Measurements from ENCODE around the gene CFAP20DC.
"Not testable (repeated sequence)": the region's sequence is repeated elsewhere in the genome, so short reads cannot be mapped to it uniquely, and the experiment has no call there.

CFAP20DC gene

GRCh38 chr3:58833491-58833890, 216.3 kb downstream of the CFAP20DC start:
- DNase-seq (ENCODE audit: extremely low spot score, insufficient read length, low read depth) (no peak), FAIRE-seq (peak; percentile 38)

- DNase-seq (ENCODE audit: extremely low spot score, insufficient read length, low read depth) (no peak), FAIRE-seq (no peak)
Observed at GRCh38 chr3:58829321-58830000, 220.4 kb downstream of the CFAP20DC start.

- FAIRE-seq (no peak), DNase-seq (ENCODE audit: extremely low spot score, insufficient read length, low read depth) (no peak)
Observed at GRCh38 chr3:58824777-58825176, 225.0 kb downstream of the CFAP20DC start.

GRCh38 chr3:58824285-58824684, 225.5 kb downstream of the CFAP20DC start:
- DNase-seq (ENCODE audit: extremely low spot score, insufficient read length, low read depth) (peak; percentile 2), FAIRE-seq (peak; percentile 55)

GRCh38 chr3:58806551-58807244, 243.1 kb downstream of the CFAP20DC start:
- FAIRE-seq; DNase-seq (ENCODE audit: extremely low spot score, insufficient read length, low read depth): not testable (repeated sequence)

- FAIRE-seq = no peak
- no peak for DNase-seq (ENCODE audit: extremely low spot score, insufficient read length, low read depth)
Observed at GRCh38 chr3:58804914-58805313, 244.9 kb downstream of the CFAP20DC start.

GRCh38 chr3:58801541-58801940, 248.3 kb downstream of the CFAP20DC start:
- FAIRE-seq (no peak), DNase-seq (ENCODE audit: extremely low spot score, insufficient read length, low read depth) (no peak)

- no peak for FAIRE-seq
- no peak for DNase-seq (ENCODE audit: extremely low spot score, insufficient read length, low read depth)
Observed at GRCh38 chr3:58800940-58801339, 248.9 kb downstream of the CFAP20DC start.

- FAIRE-seq (no peak), DNase-seq (ENCODE audit: extremely low spot score, insufficient read length, low read depth) (no peak)
Observed at GRCh38 chr3:58800032-58800431, 249.8 kb downstream of the CFAP20DC start.

GRCh38 chr3:58799271-58799670, 250.6 kb downstream of the CFAP20DC start:
- FAIRE-seq = no peak

GRCh38 chr3:58798312-58798711, 251.5 kb downstream of the CFAP20DC start:
- FAIRE-seq (peak; percentile 5), DNase-seq (ENCODE audit: extremely low spot score, insufficient read length, low read depth) (no peak)

More at GRCh38 chr3:58799271-58799670, 250.6 kb downstream of the CFAP20DC start:
- no peak for DNase-seq (ENCODE audit: extremely low spot score, insufficient read length, low read depth)

- FAIRE-seq (no peak), DNase-seq (ENCODE audit: extremely low spot score, insufficient read length, low read depth) (no peak)
Observed at GRCh38 chr3:58794750-58795149, 255.1 kb downstream of the CFAP20DC start.

GRCh38 chr3:58793938-58794337, 255.9 kb downstream of the CFAP20DC start:
- DNase-seq (ENCODE audit: extremely low spot score, insufficient read length, low read depth) = no peak
- FAIRE-seq = no peak

GRCh38 chr3:58792921-58793451, 256.8 kb downstream of the CFAP20DC start:
- FAIRE-seq (no peak), DNase-seq (ENCODE audit: extremely low spot score, insufficient read length, low read depth) (no peak)

- no peak for FAIRE-seq
- DNase-seq (ENCODE audit: extremely low spot score, insufficient read length, low read depth) = no peak
Observed at GRCh38 chr3:58789385-58789784, 260.4 kb downstream of the CFAP20DC start.

GRCh38 chr3:58784888-58785287, 264.9 kb downstream of the CFAP20DC start:
- FAIRE-seq = no peak
- DNase-seq (ENCODE audit: extremely low spot score, insufficient read length, low read depth) = no peak

- DNase-seq (ENCODE audit: extremely low spot score, insufficient read length, low read depth) (no peak), FAIRE-seq (no peak)
Observed at GRCh38 chr3:58784425-58784824, 265.4 kb downstream of the CFAP20DC start.

GRCh38 chr3:58783845-58784244, 266.0 kb downstream of the CFAP20DC start:
- DNase-seq (ENCODE audit: extremely low spot score, insufficient read length, low read depth) (no peak), FAIRE-seq (no peak)

GRCh38 chr3:58779934-58780333, 269.9 kb downstream of the CFAP20DC start:
- FAIRE-seq (no peak), DNase-seq (ENCODE audit: extremely low spot score, insufficient read length, low read depth) (no peak)

- FAIRE-seq (no peak), DNase-seq (ENCODE audit: extremely low spot score, insufficient read length, low read depth) (no peak)
Observed at GRCh38 chr3:58776231-58776630, 273.6 kb downstream of the CFAP20DC start.

- no peak for FAIRE-seq
- no peak for DNase-seq (ENCODE audit: extremely low spot score, insufficient read length, low read depth)
Observed at GRCh38 chr3:58772462-58772861, 277.4 kb downstream of the CFAP20DC start.
